ENCODE measurements around the gene STXBP1.
A peak's percentile ranks its signal among the peaks of the same experiment; 100 is the strongest.
"Not testable (repeated sequence)": the region's sequence is repeated elsewhere in the genome, so short reads cannot be mapped to it uniquely, and the experiment has no call there.

Gene STXBP1

GRCh38 chr9:127612939-127613582 is 984 bp downstream of the STXBP1 start:
- no peaks in the 10 kb centered on the region for H3K79me2 ChIP-seq (ENCODE audit: insufficient read depth, low read length)
- no peaks in the 10 kb centered on the region for H3K9me3 ChIP-seq (ENCODE audit: low read length)
- no peaks in the 10 kb centered on the region for H3K36me3 ChIP-seq (ENCODE audit: insufficient read depth, low read length)
- no peaks in the 10 kb centered on the region for H3K9me2 ChIP-seq (ENCODE audit: low read depth, low read length)
- H3K9ac ChIP-seq (ENCODE audit: low read length) = no peak overlapping the region
- TF ChIP-seq CTCF (IDR thresholded peaks at IDR 0.05; ENCODE audit: low read length) = no peak
- TF ChIP-seq EZH2 (IDR thresholded peaks at IDR 0.05; ENCODE audit: borderline replicate concordance, low read length) = no peak
- H3K4me2 ChIP-seq (ENCODE audit: low read length) = peak overlapping the region; percentile 92
- no peak overlapping the region for H3K27ac ChIP-seq (ENCODE audit: low read depth, low read length, poor library complexity, severe bottlenecking)
- no peak overlapping the region for H2AFZ ChIP-seq (ENCODE audit: low read length)
- no peaks in the 10 kb centered on the region; the same call in 1 of the 2 replicates for H3F3A ChIP-seq (ENCODE audit: insufficient read depth, low read length)
- H4K20me1 ChIP-seq (ENCODE audit: insufficient read depth, low read length) = no peaks in the 10 kb centered on the region
- H3K4me1 ChIP-seq (ENCODE audit: insufficient read depth, low read length, severe bottlenecking) = peaks cover 24% of the 10 kb centered on the region
- H3K4me3 ChIP-seq (ENCODE audit: low read depth, low read length, poor library complexity, severe bottlenecking) = peak overlapping the region; percentile 73
- H3K27me3 ChIP-seq (ENCODE audit: insufficient read depth, low read length) = no peaks in the 10 kb centered on the region

GRCh38 chr9:127613583-127613954 is 1.5 kb downstream of the STXBP1 start:
- peaks cover 19% of the 10 kb centered on the region for H3K4me1 ChIP-seq (ENCODE audit: insufficient read depth, low read length, severe bottlenecking)
- H3K36me3 ChIP-seq (ENCODE audit: insufficient read depth, low read length) = no peaks in the 10 kb centered on the region
- no peak overlapping the region for H3K4me2 ChIP-seq (ENCODE audit: low read length)
- no peaks in the 10 kb centered on the region for H3K9me3 ChIP-seq (ENCODE audit: low read length)
- H2AFZ ChIP-seq (ENCODE audit: low read length) = no peak overlapping the region
- no peak for TF ChIP-seq CTCF (IDR thresholded peaks at IDR 0.05; ENCODE audit: low read length)
- TF ChIP-seq EZH2 (IDR thresholded peaks at IDR 0.05; ENCODE audit: borderline replicate concordance, low read length) = no peak
- H3K9me2 ChIP-seq (ENCODE audit: low read depth, low read length) = no peaks in the 10 kb centered on the region
- H4K20me1 ChIP-seq (ENCODE audit: insufficient read depth, low read length) = no peaks in the 10 kb centered on the region
- no peak overlapping the region for H3K9ac ChIP-seq (ENCODE audit: low read length)
- H3K27me3 ChIP-seq (ENCODE audit: insufficient read depth, low read length) = no peaks in the 10 kb centered on the region
- H3K4me3 ChIP-seq (ENCODE audit: low read depth, low read length, poor library complexity, severe bottlenecking) = no peak overlapping the region
- H3K27ac ChIP-seq (ENCODE audit: low read depth, low read length, poor library complexity, severe bottlenecking) = no peak overlapping the region
- H3F3A ChIP-seq (ENCODE audit: insufficient read depth, low read length) = no peaks in the 10 kb centered on the region; the same call in 1 of the 2 replicates
- no peaks in the 10 kb centered on the region for H3K79me2 ChIP-seq (ENCODE audit: insufficient read depth, low read length)

GRCh38 chr9:127614961-127615360 is 2.9 kb downstream of the STXBP1 start:
- H3K4me3 ChIP-seq (ENCODE audit: low read depth, low read length, poor library complexity, severe bottlenecking) = no peak overlapping the region
- no peaks in the 10 kb centered on the region for H3K9me2 ChIP-seq (ENCODE audit: low read depth, low read length)
- no peaks in the 10 kb centered on the region for H3K79me2 ChIP-seq (ENCODE audit: insufficient read depth, low read length)
- H3K9ac ChIP-seq (ENCODE audit: low read length) = no peak overlapping the region
- no peaks in the 10 kb centered on the region for H3K9me3 ChIP-seq (ENCODE audit: low read length)
- peaks cover 13% of the 10 kb centered on the region for H3K4me1 ChIP-seq (ENCODE audit: insufficient read depth, low read length, severe bottlenecking)
- H4K20me1 ChIP-seq (ENCODE audit: insufficient read depth, low read length) = no peaks in the 10 kb centered on the region
- H3K27ac ChIP-seq (ENCODE audit: low read depth, low read length, poor library complexity, severe bottlenecking) = no peak overlapping the region
- no peak overlapping the region for H2AFZ ChIP-seq (ENCODE audit: low read length)
- H3K27me3 ChIP-seq (ENCODE audit: insufficient read depth, low read length) = no peaks in the 10 kb centered on the region
- no peaks in the 10 kb centered on the region; the same call in 1 of the 2 replicates for H3F3A ChIP-seq (ENCODE audit: insufficient read depth, low read length)
- no peaks in the 10 kb centered on the region for H3K36me3 ChIP-seq (ENCODE audit: insufficient read depth, low read length)
- TF ChIP-seq CTCF (IDR thresholded peaks at IDR 0.05; ENCODE audit: low read length) (no peak), EZH2 (IDR thresholded peaks at IDR 0.05; ENCODE audit: borderline replicate concordance, low read length) (no peak)
- H3K4me2 ChIP-seq (ENCODE audit: low read length) = no peak overlapping the region

GRCh38 chr9:127621339-127621970 is 9.4 kb downstream of the STXBP1 start:
- H3K4me3 ChIP-seq (ENCODE audit: low read depth, low read length, poor library complexity, severe bottlenecking); H2AFZ ChIP-seq (ENCODE audit: low read length); H3K9me3 ChIP-seq (ENCODE audit: low read length); H3K9me2 ChIP-seq (ENCODE audit: low read depth, low read length); H3K4me2 ChIP-seq (ENCODE audit: low read length); H3K79me2 ChIP-seq (ENCODE audit: insufficient read depth, low read length); H3F3A ChIP-seq (ENCODE audit: insufficient read depth, low read length); H3K36me3 ChIP-seq (ENCODE audit: insufficient read depth, low read length); H4K20me1 ChIP-seq (ENCODE audit: insufficient read depth, low read length); H3K9ac ChIP-seq (ENCODE audit: low read length); H3K4me1 ChIP-seq (ENCODE audit: insufficient read depth, low read length, severe bottlenecking); H3K27me3 ChIP-seq (ENCODE audit: insufficient read depth, low read length); H3K27ac ChIP-seq (ENCODE audit: low read depth, low read length, poor library complexity, severe bottlenecking): not testable (repeated sequence)

Data from OCI-LY1 (cell line).